LNCAP (cell line): ENCODE data around the gene DMAC2.

Source experiments
- TF ChIP-seq, protein P1 (sequence below): fragments of 450-650 bp; IDR thresholded peaks from 2 replicates; pipeline ENCODE4 v1.5.1; 2017; ENCODE audit warnings: mild to moderate bottlenecking

DMAC2 gene

DNA sequence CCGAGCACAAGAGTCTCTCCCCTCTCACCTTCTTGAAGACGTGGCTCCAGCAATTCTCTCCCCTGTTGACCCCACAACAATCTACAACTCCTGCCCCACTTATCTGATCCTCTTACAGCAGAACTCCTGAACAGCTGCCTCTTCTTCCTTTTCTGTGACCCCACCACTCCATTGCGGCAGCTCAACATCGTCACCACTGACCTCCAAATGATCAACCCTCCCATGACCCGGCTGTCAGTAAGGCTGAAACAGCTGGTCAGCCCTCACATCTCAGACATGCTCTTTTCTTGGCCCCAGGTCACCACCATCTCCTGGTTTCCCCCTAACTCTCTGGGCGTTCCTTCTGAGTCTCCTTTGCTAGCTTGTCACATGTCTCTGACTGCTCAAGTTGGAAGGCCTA, 44.4 kb downstream of the DMAC2 start:
- TF ChIP-seq, protein P1, sequence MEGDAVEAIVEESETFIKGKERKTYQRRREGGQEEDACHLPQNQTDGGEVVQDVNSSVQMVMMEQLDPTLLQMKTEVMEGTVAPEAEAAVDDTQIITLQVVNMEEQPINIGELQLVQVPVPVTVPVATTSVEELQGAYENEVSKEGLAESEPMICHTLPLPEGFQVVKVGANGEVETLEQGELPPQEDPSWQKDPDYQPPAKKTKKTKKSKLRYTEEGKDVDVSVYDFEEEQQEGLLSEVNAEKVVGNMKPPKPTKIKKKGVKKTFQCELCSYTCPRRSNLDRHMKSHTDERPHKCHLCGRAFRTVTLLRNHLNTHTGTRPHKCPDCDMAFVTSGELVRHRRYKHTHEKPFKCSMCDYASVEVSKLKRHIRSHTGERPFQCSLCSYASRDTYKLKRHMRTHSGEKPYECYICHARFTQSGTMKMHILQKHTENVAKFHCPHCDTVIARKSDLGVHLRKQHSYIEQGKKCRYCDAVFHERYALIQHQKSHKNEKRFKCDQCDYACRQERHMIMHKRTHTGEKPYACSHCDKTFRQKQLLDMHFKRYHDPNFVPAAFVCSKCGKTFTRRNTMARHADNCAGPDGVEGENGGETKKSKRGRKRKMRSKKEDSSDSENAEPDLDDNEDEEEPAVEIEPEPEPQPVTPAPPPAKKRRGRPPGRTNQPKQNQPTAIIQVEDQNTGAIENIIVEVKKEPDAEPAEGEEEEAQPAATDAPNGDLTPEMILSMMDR, result no peak

DNA sequence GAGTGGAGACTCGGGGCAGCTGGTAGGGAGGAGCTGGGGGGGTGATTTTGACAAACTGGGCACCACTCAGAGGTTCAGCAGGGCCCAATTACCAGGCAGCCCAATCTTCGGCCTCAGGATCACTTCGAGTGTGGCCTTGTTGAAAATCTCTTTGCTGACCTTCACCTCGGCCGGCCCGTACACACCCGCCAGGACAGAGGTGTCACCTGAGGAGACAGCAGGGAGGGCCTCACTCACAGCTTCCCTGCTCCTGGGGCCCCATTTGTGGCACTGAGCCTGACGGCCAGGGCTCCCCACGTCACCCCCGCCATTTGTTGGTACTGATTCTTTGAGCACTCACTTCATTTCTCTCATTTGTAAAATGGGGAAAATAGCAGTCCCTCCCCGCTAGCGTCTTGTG, 46.9 kb downstream of the DMAC2 start:
- TF ChIP-seq, protein P1, result no peak

DNA sequence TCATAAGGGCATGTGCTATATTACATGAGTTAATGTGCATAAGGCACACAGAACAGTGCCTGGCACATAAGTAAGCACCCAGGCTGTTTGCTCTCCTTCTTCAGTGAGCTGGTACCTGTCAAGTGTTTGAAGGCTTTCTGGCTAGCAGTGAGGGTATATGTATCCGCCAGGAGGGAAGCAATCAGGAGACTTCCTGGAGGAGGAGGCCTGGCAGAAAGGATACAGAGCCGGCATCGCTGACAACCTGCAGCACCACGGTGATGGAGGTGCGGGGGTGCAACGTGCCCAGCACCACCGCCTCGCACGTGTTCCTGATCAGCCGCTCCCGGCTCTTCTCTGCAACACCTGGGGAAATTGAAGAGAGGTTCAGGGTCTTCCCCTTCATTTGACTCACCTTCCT, 48.1 kb downstream of the DMAC2 start:
- TF ChIP-seq, protein P1, result no peak

DNA sequence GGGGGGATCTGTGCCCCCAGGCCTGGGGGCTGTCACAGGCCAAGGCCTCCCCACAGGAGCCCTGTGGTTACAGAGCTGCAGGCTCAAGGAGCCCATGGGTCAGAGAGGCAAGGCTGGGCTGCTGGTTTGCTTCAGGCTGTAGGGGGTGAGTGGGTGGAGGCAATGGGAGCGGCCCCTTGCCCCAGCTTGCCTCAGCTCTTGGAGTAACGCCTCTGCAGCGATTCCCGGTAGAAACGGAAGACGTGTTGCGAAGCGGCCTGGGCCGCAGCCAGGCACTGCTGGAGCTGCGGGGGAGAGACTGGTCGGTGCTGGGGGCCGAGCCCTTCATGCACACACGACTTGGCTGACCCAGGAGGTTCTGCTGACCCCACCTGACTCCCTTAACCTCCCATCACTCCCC, 53.3 kb downstream of the DMAC2 start:
- TF ChIP-seq, protein P1, result no peak

DNA sequence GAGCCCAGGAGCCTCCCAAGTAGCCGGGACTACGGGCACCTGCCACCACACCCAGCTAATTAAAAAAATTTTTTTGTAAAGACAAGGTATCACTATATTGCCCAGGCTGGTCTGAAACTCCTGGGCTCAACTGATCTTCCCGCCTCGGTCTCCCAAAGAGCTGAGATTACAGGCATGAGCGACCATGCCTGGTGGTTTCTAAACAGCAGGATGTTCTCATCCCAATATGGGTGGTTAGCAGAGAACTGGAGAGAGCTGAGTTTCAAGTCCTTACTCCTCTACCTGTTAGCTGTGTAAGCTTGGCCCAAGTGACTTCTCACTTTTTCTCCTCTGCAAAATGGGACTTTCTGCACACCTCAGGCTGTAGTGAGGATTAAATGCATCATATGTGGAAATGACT, 55.4 kb downstream of the DMAC2 start:
- TF ChIP-seq, protein P1, result no peak
